ENCODE data around the gene PNMA8A. TPM values are rescaled to one million over a fixed set of nuclear protein-coding genes. Genes with fewer than 3 reads are reported as not detected.

Gene PNMA8A
- total and polyA plus RNA-seq, 2 of the 13 experiments (the other 11 are each of a cell fraction or from before 2014, with no cell fraction given): 0.13 to 0.51 TPM

DNA sequence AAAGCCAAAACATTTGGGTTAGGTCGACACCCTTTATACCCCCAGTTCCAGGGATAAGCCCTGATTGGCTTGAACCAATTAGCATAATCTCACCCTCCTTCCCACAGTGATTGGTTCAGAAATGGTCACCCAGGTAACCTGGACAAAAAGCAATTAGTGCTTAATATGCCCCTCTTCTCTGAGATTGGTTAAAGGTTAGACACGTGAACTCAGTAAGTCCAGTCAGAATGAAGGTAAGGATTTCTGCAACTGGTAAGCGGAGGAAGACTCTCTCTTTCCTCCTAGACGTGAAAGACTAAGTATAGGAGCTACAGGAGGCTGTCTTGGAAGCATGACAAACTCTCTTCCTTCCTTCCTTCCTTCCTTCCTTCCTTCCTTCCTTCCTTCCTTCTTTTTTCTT, 41.4 kb downstream of the PNMA8A start:
- Histone ChIP-seq H3K9ac (ENCODE audit: insufficient read depth, low read depth, low read length) (no peak overlapping the region), H3K27me3 (ENCODE audit: control insufficient read depth in 1 of 2, insufficient read depth in 2 of 2, low read length in 2 of 2) (peaks cover 0 to 16% of the 10 kb centered on the region in 2 experiments; a peak in 3 of 5 replicates), H3K79me2 (ENCODE audit: insufficient read depth, low read length) (no peaks in the 10 kb centered on the region), H3K4me1 (ENCODE audit: insufficient read depth, low read length) (peaks cover 27% of the 10 kb centered on the region), H3K4me3 (replicated peaks in 1 of 3; ENCODE audit: insufficient read depth in 1 of 3, low read depth in 2 of 3, low read length in 3 of 3) (no peak overlapping the region), H3K27ac (ENCODE audit: extremely low read length, insufficient read depth, low read length) (no peak overlapping the region), H3K9me3 (ENCODE audit: low read length) (no peaks in the 10 kb centered on the region), H3K36me3 (replicated peaks in 1 of 2; ENCODE audit: control insufficient read depth in 1 of 2, insufficient read depth in 2 of 2, low read length in 2 of 2) (no peaks in the 10 kb centered on the region), H2AFZ (ENCODE audit: low read length) (no peak overlapping the region), H3K4me2 (ENCODE audit: low read depth, low read length) (no peak overlapping the region), H4K20me1 (ENCODE audit: insufficient read depth, low read length) (no peaks in the 10 kb centered on the region)
- DNase-seq (ENCODE audit: low spot score): no peak
- FAIRE-seq: no peak
- ChIA-PET CTCF (ENCODE audit: low intra/inter-chr PET ratio, low total read pairs) (no interaction called here), POLR2A (no interaction called here)
- TF ChIP-seq ZNF24 (IDR thresholded peaks at IDR 0.05): no peak
- TF ChIP-seq, protein P1, sequence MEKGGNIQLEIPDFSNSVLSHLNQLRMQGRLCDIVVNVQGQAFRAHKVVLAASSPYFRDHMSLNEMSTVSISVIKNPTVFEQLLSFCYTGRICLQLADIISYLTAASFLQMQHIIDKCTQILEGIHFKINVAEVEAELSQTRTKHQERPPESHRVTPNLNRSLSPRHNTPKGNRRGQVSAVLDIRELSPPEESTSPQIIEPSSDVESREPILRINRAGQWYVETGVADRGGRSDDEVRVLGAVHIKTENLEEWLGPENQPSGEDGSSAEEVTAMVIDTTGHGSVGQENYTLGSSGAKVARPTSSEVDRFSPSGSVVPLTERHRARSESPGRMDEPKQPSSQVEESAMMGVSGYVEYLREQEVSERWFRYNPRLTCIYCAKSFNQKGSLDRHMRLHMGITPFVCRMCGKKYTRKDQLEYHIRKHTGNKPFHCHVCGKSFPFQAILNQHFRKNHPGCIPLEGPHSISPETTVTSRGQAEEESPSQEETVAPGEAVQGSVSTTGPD (CRISPR knock-in tag; IDR thresholded peaks at IDR 0.05): no peak
- no peak for TF ChIP-seq RCOR2 (CRISPR knock-in tag; IDR thresholded peaks at IDR 0.05)
- no peak for TF ChIP-seq SMYD3 (CRISPR knock-in tag; IDR thresholded peaks at IDR 0.05)
- TF ChIP-seq ZNF878 (CRISPR knock-in tag; IDR thresholded peaks at IDR 0.05): no peak
- TF ChIP-seq MXI1 (IDR thresholded peaks at IDR 0.05; ENCODE audit: borderline replicate concordance, low read depth, low read length): no peak
- TF ChIP-seq U2AF1 (optimal IDR thresholded peaks at IDR 0.05; ENCODE audit: low read depth, low read length): no peak
- TF ChIP-seq, protein P2, sequence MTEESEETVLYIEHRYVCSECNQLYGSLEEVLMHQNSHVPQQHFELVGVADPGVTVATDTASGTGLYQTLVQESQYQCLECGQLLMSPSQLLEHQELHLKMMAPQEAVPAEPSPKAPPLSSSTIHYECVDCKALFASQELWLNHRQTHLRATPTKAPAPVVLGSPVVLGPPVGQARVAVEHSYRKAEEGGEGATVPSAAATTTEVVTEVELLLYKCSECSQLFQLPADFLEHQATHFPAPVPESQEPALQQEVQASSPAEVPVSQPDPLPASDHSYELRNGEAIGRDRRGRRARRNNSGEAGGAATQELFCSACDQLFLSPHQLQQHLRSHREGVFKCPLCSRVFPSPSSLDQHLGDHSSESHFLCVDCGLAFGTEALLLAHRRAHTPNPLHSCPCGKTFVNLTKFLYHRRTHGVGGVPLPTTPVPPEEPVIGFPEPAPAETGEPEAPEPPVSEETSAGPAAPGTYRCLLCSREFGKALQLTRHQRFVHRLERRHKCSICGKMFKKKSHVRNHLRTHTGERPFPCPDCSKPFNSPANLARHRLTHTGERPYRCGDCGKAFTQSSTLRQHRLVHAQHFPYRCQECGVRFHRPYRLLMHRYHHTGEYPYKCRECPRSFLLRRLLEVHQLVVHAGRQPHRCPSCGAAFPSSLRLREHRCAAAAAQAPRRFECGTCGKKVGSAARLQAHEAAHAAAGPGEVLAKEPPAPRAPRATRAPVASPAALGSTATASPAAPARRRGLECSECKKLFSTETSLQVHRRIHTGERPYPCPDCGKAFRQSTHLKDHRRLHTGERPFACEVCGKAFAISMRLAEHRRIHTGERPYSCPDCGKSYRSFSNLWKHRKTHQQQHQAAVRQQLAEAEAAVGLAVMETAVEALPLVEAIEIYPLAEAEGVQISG (CRISPR knock-in tag; IDR thresholded peaks at IDR 0.05): no peak
- TF ChIP-seq, protein P3, sequence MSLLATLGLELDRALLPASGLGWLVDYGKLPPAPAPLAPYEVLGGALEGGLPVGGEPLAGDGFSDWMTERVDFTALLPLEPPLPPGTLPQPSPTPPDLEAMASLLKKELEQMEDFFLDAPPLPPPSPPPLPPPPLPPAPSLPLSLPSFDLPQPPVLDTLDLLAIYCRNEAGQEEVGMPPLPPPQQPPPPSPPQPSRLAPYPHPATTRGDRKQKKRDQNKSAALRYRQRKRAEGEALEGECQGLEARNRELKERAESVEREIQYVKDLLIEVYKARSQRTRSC (CRISPR knock-in tag; IDR thresholded peaks at IDR 0.05; ENCODE audit: low read depth): no peak
- TF ChIP-seq, protein P4, sequence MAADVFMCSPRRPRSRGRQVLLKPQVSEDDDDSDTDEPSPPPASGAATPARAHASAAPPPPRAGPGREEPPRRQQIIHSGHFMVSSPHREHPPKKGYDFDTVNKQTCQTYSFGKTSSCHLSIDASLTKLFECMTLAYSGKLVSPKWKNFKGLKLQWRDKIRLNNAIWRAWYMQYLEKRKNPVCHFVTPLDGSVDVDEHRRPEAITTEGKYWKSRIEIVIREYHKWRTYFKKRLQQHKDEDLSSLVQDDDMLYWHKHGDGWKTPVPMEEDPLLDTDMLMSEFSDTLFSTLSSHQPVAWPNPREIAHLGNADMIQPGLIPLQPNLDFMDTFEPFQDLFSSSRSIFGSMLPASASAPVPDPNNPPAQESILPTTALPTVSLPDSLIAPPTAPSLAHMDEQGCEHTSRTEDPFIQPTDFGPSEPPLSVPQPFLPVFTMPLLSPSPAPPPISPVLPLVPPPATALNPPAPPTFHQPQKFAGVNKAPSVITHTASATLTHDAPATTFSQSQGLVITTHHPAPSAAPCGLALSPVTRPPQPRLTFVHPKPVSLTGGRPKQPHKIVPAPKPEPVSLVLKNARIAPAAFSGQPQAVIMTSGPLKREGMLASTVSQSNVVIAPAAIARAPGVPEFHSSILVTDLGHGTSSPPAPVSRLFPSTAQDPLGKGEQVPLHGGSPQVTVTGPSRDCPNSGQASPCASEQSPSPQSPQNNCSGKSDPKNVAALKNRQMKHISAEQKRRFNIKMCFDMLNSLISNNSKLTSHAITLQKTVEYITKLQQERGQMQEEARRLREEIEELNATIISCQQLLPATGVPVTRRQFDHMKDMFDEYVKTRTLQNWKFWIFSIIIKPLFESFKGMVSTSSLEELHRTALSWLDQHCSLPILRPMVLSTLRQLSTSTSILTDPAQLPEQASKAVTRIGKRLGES (CRISPR knock-in tag; IDR thresholded peaks at IDR 0.05; ENCODE audit: borderline replicate concordance): no peak
- TF ChIP-seq SP4 (CRISPR knock-in tag; IDR thresholded peaks at IDR 0.05): no peak
- no peak for ATAC-seq
- in situ Hi-C loops (cut with HindIII; ENCODE audit: extremely low pct_ligation_motif_present, low pct_unique_long_range_greater_than_20kb): no loop called here
- no TSS peak for BruUV-seq (replicated peaks)
- intact Hi-C loops (cut with micrococcal nuclease; ENCODE audit: unreplicated experiment): loop anchor here (5.0 kb wide), 1 partner anchor 33 kb away; no protein-coding TSS in a partner anchor
- WGBS (ENCODE audit: low lambda C conversion rate): 54% methylated on average over 4 of the region's 4 CpGs

Measured in HepG2 (cell line).